C1 segment of cervical spinal cord (tissue), 14 donors: ENCODE results near the gene NPEPPS.

Experiments used
- DNase-seq, 14 donors: peaks; one replicate each; lab custom pipeline; 2025; lab: John Stamatoyannopoulos, UW

NPEPPS gene

DNA sequence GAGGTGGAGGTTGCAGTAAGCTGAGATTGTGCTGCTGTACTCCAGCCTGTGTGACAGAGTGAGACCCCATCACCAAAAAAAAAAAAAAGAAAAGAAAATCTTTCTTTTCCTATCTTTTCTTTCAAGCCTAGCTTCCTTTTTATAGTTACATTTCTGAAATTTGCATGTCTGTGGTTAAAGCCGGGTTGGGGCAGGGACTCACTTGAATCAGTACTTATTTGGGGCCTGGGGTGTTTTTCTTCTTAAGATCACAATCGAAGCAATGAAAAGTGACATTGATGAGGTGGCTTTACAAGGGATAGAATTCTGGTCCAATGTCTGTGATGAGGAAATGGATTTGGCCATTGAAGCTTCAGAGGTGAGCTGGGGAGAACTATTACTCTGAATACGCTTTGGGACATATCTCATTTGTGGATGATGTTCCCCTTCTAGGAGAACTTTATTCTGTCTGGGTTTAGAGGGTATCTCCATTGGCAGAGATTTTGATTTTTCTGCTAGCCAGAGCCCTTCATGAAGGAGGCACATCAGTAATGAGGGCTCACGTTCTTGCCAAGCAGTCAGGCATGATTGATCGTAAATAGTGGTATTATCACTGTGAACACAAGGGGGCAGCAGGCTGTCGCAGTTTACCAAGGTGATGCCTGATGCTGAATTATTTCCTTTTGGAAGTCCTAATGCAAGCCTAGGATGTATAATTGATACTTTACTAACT lies 133.2 kb downstream of the NPEPPS start:
- DNase-seq, result peak in 7 of 14 donors; percentile 9 to 38 (median 17)

DNA sequence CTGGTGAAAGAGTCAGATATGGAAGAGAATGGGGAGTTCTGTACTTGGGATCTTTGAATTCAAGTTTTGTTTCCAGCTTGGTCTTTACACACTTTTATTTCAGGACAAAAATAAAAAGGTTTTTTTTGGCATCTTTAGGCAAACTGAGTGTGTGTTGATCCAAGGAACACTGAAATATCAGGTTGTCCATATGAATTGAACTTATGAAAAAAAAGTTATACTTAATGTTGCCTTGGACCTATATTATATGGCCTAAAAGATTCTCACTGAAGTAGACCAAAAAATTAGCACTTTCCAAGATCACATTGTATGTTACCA lies 133.7 kb downstream of the NPEPPS start:
- no peak for DNase-seq

DNA sequence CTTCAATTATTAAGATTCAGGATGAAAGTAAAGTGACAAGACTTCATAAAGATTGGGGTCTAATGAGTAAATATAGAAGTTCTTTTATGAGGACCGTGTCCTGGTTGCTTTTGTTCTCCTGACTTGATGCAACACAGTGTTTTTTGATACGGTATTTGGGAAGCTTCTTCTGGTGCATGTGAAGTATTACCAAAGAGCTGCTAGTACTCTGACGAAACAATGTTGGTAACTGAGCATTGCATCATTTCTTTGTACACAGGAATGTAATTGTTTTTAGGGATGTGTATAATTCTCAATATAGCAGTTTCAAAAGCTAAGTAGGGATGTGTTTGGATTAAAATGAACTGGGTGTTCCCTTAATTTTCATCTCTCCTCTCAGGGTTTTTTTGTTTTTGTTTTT lies 134.7 kb downstream of the NPEPPS start:
- no peak for DNase-seq

DNA sequence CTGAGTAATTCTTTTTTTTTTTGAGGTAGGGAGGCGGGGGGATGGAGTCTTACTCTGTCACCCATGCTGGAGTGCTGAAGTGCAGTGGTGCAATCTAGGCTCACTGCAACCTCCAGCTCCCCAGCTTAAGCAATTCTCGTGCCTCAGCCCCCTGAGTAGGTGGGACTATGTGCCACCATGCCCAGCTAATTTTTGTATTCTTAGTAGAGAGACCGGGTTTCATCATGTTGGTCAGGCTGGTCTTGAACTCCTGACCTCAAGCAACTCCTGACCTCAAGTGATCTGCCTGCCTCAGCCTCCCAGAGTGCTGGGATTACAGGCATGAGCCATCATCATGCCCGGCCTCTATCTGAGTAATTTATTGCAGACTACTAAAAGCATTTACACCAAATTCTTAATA lies 138.2 kb downstream of the NPEPPS start:
- DNase-seq, result no peak

DNA sequence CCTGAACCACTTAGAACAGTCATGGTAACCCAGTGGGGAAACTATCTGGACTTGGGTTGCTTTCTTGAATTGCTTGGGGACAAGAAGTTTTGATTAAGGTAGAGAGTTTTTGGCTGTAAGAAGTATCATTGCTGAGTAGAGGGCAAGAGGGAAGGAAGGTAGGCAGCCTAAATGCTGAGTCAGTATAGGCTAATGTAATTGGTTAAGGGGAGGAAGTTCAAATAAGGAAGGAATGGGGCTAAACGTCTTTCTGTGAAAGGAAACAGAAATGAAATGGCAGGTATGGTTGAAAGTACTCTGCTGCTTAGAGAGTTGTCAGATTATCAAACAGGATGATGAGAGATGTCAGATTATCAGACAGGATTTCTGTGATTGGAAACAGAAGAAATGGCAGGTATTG lies 139.2 kb downstream of the NPEPPS start:
- DNase-seq, result no peak
